ACC112 (cell line): ENCODE results near the gene CCDC112.
"Not testable (repeated sequence)": the region's sequence is repeated elsewhere in the genome, so short reads cannot be mapped to it uniquely, and the experiment has no call there.

Experiments
- H2AFZ ChIP-seq: fragments of 200-600 bp; sonication (generic); one replicate; pipeline ENCODE4 v1.6.0; 2017; ENCODE audit warnings: antibody characterized with exemption, low read length; ENCODE audit not compliant: unreplicated experiment
- H3K27ac ChIP-seq: fragments of 200-600 bp; sonication (generic); 2 replicates; pipeline ENCODE4 v1.5.1; 2014; ENCODE audit warnings: low read depth, mild to moderate bottlenecking, antibody characterized with exemption, low read length, moderate library complexity
- H3K27me3 ChIP-seq: fragments of 200-600 bp; sonication (generic); 2 replicates; pipeline ENCODE4 v1.6.1; 2014; ENCODE audit warnings: mild to moderate bottlenecking, antibody characterized with exemption, low read length, moderate library complexity, mixed read lengths; ENCODE audit not compliant: insufficient read depth
- H3K36me3 ChIP-seq: fragments of 200-600 bp; sonication (generic); 2 replicates; pipeline ENCODE4 v1.6.1; 2016; ENCODE audit warnings: mild to moderate bottlenecking, antibody characterized with exemption, low read length, moderate library complexity, mixed read lengths; ENCODE audit not compliant: insufficient read depth
- H3K4me1 ChIP-seq: fragments of 200-600 bp; sonication (generic); one replicate; pipeline ENCODE4 v1.6.1; 2016; ENCODE audit warnings: low read length, mixed read lengths; ENCODE audit not compliant: insufficient read depth, unreplicated experiment, control insufficient read depth
- H3K4me3 ChIP-seq: fragments of 200-600 bp; sonication (generic); 2 replicates; pipeline ENCODE4 v1.5.1; 2014; ENCODE audit warnings: mild to moderate bottlenecking, low read depth, low read length
- H3K79me2 ChIP-seq: fragments of 200-600 bp; sonication (generic); one replicate; pipeline ENCODE4 v1.6.0; 2016; ENCODE audit warnings: low read length; ENCODE audit not compliant: control insufficient read depth, unreplicated experiment, insufficient read depth

CCDC112 gene

GRCh38 chr5:115333164-115333563 is 36.7 kb upstream of the CCDC112 start:
- H3K27ac ChIP-seq: no peak overlapping the region
- no peaks in the 10 kb centered on the region for H3K4me1 ChIP-seq
- H3K27me3 ChIP-seq: no peaks in the 10 kb centered on the region
- no peak overlapping the region for H2AFZ ChIP-seq
- H3K4me3 ChIP-seq: no peak overlapping the region
- no peaks in the 10 kb centered on the region for H3K36me3 ChIP-seq
- no peaks in the 10 kb centered on the region for H3K79me2 ChIP-seq

- Histone ChIP-seq H3K79me2 (no peaks in the 10 kb centered on the region), H3K27ac (no peak overlapping the region), H3K36me3 (no peaks in the 10 kb centered on the region), H3K4me1 (no peaks in the 10 kb centered on the region), H3K27me3 (no peaks in the 10 kb centered on the region), H3K4me3 (no peak overlapping the region), H2AFZ (no peak overlapping the region)
These were observed 34.4 kb upstream of the CCDC112 start for GRCh38 chr5:115330830-115331229.

GRCh38 chr5:115329475-115329874 is 33.0 kb upstream of the CCDC112 start:
- no peaks in the 10 kb centered on the region for H3K27me3 ChIP-seq
- no peaks in the 10 kb centered on the region for H3K4me1 ChIP-seq
- no peak overlapping the region for H3K27ac ChIP-seq
- H3K4me3 ChIP-seq: no peak overlapping the region
- no peaks in the 10 kb centered on the region for H3K36me3 ChIP-seq
- H3K79me2 ChIP-seq: no peaks in the 10 kb centered on the region
- H2AFZ ChIP-seq: no peak overlapping the region

GRCh38 chr5:115328617-115329274 is 32.3 kb upstream of the CCDC112 start:
- H3K4me3 ChIP-seq, H3K27me3 ChIP-seq, H3K4me1 ChIP-seq, H3K36me3 ChIP-seq, H3K79me2 ChIP-seq, H2AFZ ChIP-seq, H3K27ac ChIP-seq: not testable (repeated sequence)

- Histone ChIP-seq H3K4me3 (no peak overlapping the region), H3K79me2 (no peaks in the 10 kb centered on the region), H3K36me3 (no peaks in the 10 kb centered on the region), H3K4me1 (no peaks in the 10 kb centered on the region), H2AFZ (peak overlapping the region; percentile 31), H3K27me3 (no peaks in the 10 kb centered on the region), H3K27ac (no peak overlapping the region)
These were observed 29.0 kb upstream of the CCDC112 start for GRCh38 chr5:115325296-115325959.

GRCh38 chr5:115324021-115324420 is 27.6 kb upstream of the CCDC112 start:
- Histone ChIP-seq H2AFZ (no peak overlapping the region), H3K4me1 (no peaks in the 10 kb centered on the region), H3K27ac (no peak overlapping the region), H3K27me3 (no peaks in the 10 kb centered on the region), H3K79me2 (no peaks in the 10 kb centered on the region), H3K36me3 (no peaks in the 10 kb centered on the region), H3K4me3 (no peak overlapping the region)

GRCh38 chr5:115322729-115323128 is 26.3 kb upstream of the CCDC112 start:
- Histone ChIP-seq H3K27ac (no peak overlapping the region), H3K36me3 (no peaks in the 10 kb centered on the region), H3K4me1 (no peaks in the 10 kb centered on the region), H2AFZ (no peak overlapping the region), H3K79me2 (no peaks in the 10 kb centered on the region), H3K27me3 (no peaks in the 10 kb centered on the region), H3K4me3 (no peak overlapping the region)

- no peak overlapping the region for H2AFZ ChIP-seq
- H3K36me3 ChIP-seq: no peaks in the 10 kb centered on the region
- no peaks in the 10 kb centered on the region for H3K4me1 ChIP-seq
- H3K27ac ChIP-seq: no peak overlapping the region
- no peaks in the 10 kb centered on the region for H3K27me3 ChIP-seq
- H3K79me2 ChIP-seq: no peaks in the 10 kb centered on the region
- H3K4me3 ChIP-seq: no peak overlapping the region
These were observed 24.9 kb upstream of the CCDC112 start for GRCh38 chr5:115321309-115321708.

GRCh38 chr5:115320515-115320914 is 24.1 kb upstream of the CCDC112 start:
- no peaks in the 10 kb centered on the region for H3K4me1 ChIP-seq
- H2AFZ ChIP-seq: no peak overlapping the region
- no peak overlapping the region for H3K4me3 ChIP-seq
- no peaks in the 10 kb centered on the region for H3K27me3 ChIP-seq
- no peak overlapping the region for H3K27ac ChIP-seq
- H3K36me3 ChIP-seq: no peaks in the 10 kb centered on the region
- H3K79me2 ChIP-seq: no peaks in the 10 kb centered on the region

GRCh38 chr5:115320006-115320405 is 23.6 kb upstream of the CCDC112 start:
- H3K4me3 ChIP-seq: no peak overlapping the region
- H3K4me1 ChIP-seq: no peaks in the 10 kb centered on the region
- H3K27ac ChIP-seq: no peak overlapping the region
- no peak overlapping the region for H2AFZ ChIP-seq
- no peaks in the 10 kb centered on the region for H3K27me3 ChIP-seq
- no peaks in the 10 kb centered on the region for H3K36me3 ChIP-seq
- H3K79me2 ChIP-seq: no peaks in the 10 kb centered on the region

- Histone ChIP-seq H3K79me2 (no peaks in the 10 kb centered on the region), H3K27me3 (no peaks in the 10 kb centered on the region), H3K27ac (no peak overlapping the region), H3K4me1 (no peaks in the 10 kb centered on the region), H2AFZ (no peak overlapping the region), H3K4me3 (no peak overlapping the region), H3K36me3 (no peaks in the 10 kb centered on the region)
These were observed 22.6 kb upstream of the CCDC112 start for GRCh38 chr5:115319007-115319406.
